Testis (tissue), 3 donors: ENCODE measurements around the gene PANX2. TPM values are rescaled to one million over a fixed set of nuclear protein-coding genes. Genes with fewer than 3 reads are reported as not detected.

Source experiments
- DNase-seq: peaks from one replicate; pipeline ENCODE4 v3.0.0-alpha.2; 2019
- H3K27ac ChIP-seq, 2 donors: fragments of 200-600 bp; sonication (generic); one replicate each; pipeline ENCODE4 v1.5.1; 2019
- H3K27me3 ChIP-seq: fragments of 200-600 bp; sonication (generic); one replicate; pipeline ENCODE4 v1.5.1; 2019
- H3K36me3 ChIP-seq: fragments of 200-600 bp; sonication (generic); one replicate; pipeline ENCODE4 v1.5.1; 2017; ENCODE audit warnings: low read depth; ENCODE audit errors: missing control alignments
- H3K4me1 ChIP-seq: fragments of 200-600 bp; sonication (generic); one replicate; pipeline ENCODE4 v1.5.1; 2019
- H3K4me3 ChIP-seq, 2 donors: fragments of 200-600 bp; sonication (generic); one replicate each; pipeline ENCODE4 v1.5.1; 2017 to 2019
- H3K9me3 ChIP-seq: fragments of 200-600 bp; sonication (generic); one replicate; pipeline ENCODE4 v1.5.1; 2017
- CTCF ChIP-seq, 3 experiments: fragments of 450-650 bp in 2 of 3; fragments of 200-600 bp in 1 of 3; sonication (generic) in 1 of 3; IDR thresholded peaks; one replicate each; pipeline ENCODE4 v1.5.1; 2016 to 2019; ENCODE audit warnings: antibody characterized with exemption in 3 of 3, mild to moderate bottlenecking in 2 of 3, moderate library complexity in 1 of 3
- POLR2A ChIP-seq: fragments of 450-650 bp; IDR thresholded peaks from one replicate; pipeline ENCODE4 v1.6.1; 2017; ENCODE audit warnings: antibody characterized with exemption, mild to moderate bottlenecking, moderate library complexity
- WGBS, 2 donors: methylation state at CpG; one replicate each; pipeline ENCODE4 v1.1.5; 2018; 5-methylcytosine and 5-hydroxymethylcytosine counted together
- intact Hi-C: fragments of 100-400 bp; cut with DNase I; formaldehyde crosslinking; loops from one replicate; pipeline ENCODE4 v1.15.1; 2023; ENCODE audit warnings: low total_unique reads
- polyA plus RNA-seq: library from polyadenylated mRNA; stranded (reverse); fragments of 350-450 nt; fragmentation: Illumina TruSeq; extraction: RNeasy Lipid Tissue Mini Kit (QIAGEN cat#74804); gene quantifications from one replicate; pipeline ENCODE4 v1.2.3, GENCODE V29; 2014; ENCODE audit warnings: low read depth, low replicate concordance; ENCODE audit not compliant: insufficient read depth
- total RNA-seq, 2 donors: library from RNA; depleted of rRNA; stranded (reverse); fragments of >200 nt; gene quantifications; one replicate each; pipeline ENCODE4 v1.2.3, GENCODE V29; 2016

PANX2 gene
- total and polyA plus RNA-seq, 3 donors from 2014 or later: 2.0 to 6.3 (median 5.3) TPM

DNA sequence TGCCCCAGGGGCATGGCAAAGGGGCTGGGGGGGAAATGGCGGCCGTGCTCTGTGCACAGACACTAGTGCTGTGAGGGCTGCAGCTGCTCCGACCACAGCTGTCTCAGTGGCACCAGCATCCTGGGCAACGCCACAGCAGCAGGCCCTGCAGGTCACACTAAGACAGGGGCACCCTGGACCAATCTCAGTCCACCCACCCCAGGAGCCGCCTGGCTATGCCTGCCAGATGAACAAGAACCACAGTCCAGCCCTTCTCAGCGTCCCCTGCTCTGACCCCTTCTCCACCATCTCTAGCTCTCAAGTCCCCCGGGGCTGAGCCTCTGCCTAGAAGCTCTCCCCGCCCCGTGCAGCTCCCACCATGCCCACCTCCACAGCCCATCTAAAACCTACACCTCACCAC lies 57.8 kb downstream of the PANX2 start:
- Histone ChIP-seq H3K27me3 (no peaks in the 10 kb centered on the region), H3K9me3 (no peaks in the 10 kb centered on the region), H3K36me3 (no peaks in the 10 kb centered on the region), H3K4me3 (no peak overlapping the region), H3K27ac (no peak overlapping the region), H3K4me1 (no peaks in the 10 kb centered on the region)
- WGBS, 2 donors: 92 to 94% methylated on average over 7 to 9 of the region's 9 CpGs
- TF ChIP-seq CTCF (IDR thresholded peaks at IDR 0.05): no peak
- no peak for TF ChIP-seq POLR2A
- DNase-seq: no peak
- intact Hi-C loops: no loop called here

- Histone ChIP-seq H3K4me3 (no peak overlapping the region), H3K36me3 (no peaks in the 10 kb centered on the region), H3K27me3 (no peaks in the 10 kb centered on the region), H3K4me1 (no peaks in the 10 kb centered on the region), H3K27ac (no peak overlapping the region), H3K9me3 (no peaks in the 10 kb centered on the region)
- no peak for TF ChIP-seq POLR2A
- no peak for DNase-seq
- 94 to 96% methylated on average over 7 to 16 of the region's 16 CpGs for WGBS, 2 donors
- intact Hi-C loops: no loop called here
These were observed 58.8 kb downstream of the PANX2 start for GRCh38 chr22:50229370-50229769.

Other genes starting within 250 kb of the PANX2 start
- 10 to 100 TPM; 68.2 to 89.9 TPM for gene PIM3, start 210.0 kb upstream of the PANX2 start, total RNA-seq
- gene PIM3, start 210.0 kb upstream of the PANX2 start, polyA plus RNA-seq: 50.8 TPM
- gene IL17REL, start 158.0 kb upstream of the PANX2 start, total RNA-seq: under 1 TPM; 0.25 to 0.55 TPM
- 0.30 TPM for gene IL17REL, start 158.0 kb upstream of the PANX2 start, polyA plus RNA-seq
- gene TTLL8, start 112.4 kb upstream of the PANX2 start, total RNA-seq: 10 to 100 TPM in 1 of 2 donors, 1 to 10 TPM in 1; 5.1 to 11.9 TPM
- gene TTLL8, start 112.4 kb upstream of the PANX2 start, polyA plus RNA-seq: 11.3 TPM
- gene MLC1, start 85.3 kb upstream of the PANX2 start, total RNA-seq: 1 to 10 TPM; 1.3 to 1.5 TPM
- gene MLC1, start 85.3 kb upstream of the PANX2 start, polyA plus RNA-seq: 1.3 TPM
- gene MOV10L1, start 80.7 kb upstream of the PANX2 start, total RNA-seq: 10 to 100 TPM; 48.4 to 62.4 TPM
- 73.3 TPM for gene MOV10L1, start 80.7 kb upstream of the PANX2 start, polyA plus RNA-seq
- 10 to 100 TPM; 38.7 to 45.3 TPM for gene TRABD, start 15.2 kb downstream of the PANX2 start, total RNA-seq
- 23.7 TPM for gene TRABD, start 15.2 kb downstream of the PANX2 start, polyA plus RNA-seq
- 10 to 100 TPM; 57.9 to 66.8 TPM for gene SELENOO, start 30.3 kb downstream of the PANX2 start, total RNA-seq
- gene SELENOO, start 30.3 kb downstream of the PANX2 start, polyA plus RNA-seq: 20.8 TPM
- gene TUBGCP6, start 74.3 kb downstream of the PANX2 start, total RNA-seq: 100 to 1,000 TPM; 136 to 143 TPM
- 40.2 TPM for gene TUBGCP6, start 74.3 kb downstream of the PANX2 start, polyA plus RNA-seq
- 10 to 100 TPM; 32.1 to 33.1 TPM for gene HDAC10, start 80.5 kb downstream of the PANX2 start, total RNA-seq
- 13.5 TPM for gene HDAC10, start 80.5 kb downstream of the PANX2 start, polyA plus RNA-seq
- 10 to 100 TPM; 22.3 to 25.1 TPM for gene MAPK12, start 91.0 kb downstream of the PANX2 start, total RNA-seq
- 9.1 TPM for gene MAPK12, start 91.0 kb downstream of the PANX2 start, polyA plus RNA-seq
- gene MAPK11, start 99.6 kb downstream of the PANX2 start, total RNA-seq: 10 to 100 TPM in 1 of 2 donors, 1 to 10 TPM in 1; 8.3 to 10.7 TPM
- 6.4 TPM for gene MAPK11, start 99.6 kb downstream of the PANX2 start, polyA plus RNA-seq
- gene PLXNB2, start 136.9 kb downstream of the PANX2 start, total RNA-seq: 100 to 1,000 TPM; 219 to 243 TPM
- 98.0 TPM for gene PLXNB2, start 136.9 kb downstream of the PANX2 start, polyA plus RNA-seq
- gene DENND6B, start 156.3 kb downstream of the PANX2 start, total RNA-seq: 10 to 100 TPM; 17.1 to 18.0 TPM
- 22.0 TPM for gene DENND6B, start 156.3 kb downstream of the PANX2 start, polyA plus RNA-seq
- 100 to 1,000 TPM; 138 to 142 TPM for gene PPP6R2, start 172.6 kb downstream of the PANX2 start, total RNA-seq
- gene PPP6R2, start 172.6 kb downstream of the PANX2 start, polyA plus RNA-seq: 123 TPM